Inferior parietal cortex (tissue), 1 donor: ENCODE measurements around the gene KCNRG.
"Not testable (repeated sequence)": the region's sequence is repeated elsewhere in the genome, so short reads cannot be mapped to it uniquely, and the experiment has no call there.

Source experiments
- DNase-seq: peaks from one replicate; pipeline ENCODE4 v3.0.0-alpha.2; 2016; ENCODE audit errors: extremely low spot score

Gene KCNRG

GRCh38 chr13:50012396-50013169, 2.7 kb upstream of the KCNRG start:
- no peak for DNase-seq

DNA sequence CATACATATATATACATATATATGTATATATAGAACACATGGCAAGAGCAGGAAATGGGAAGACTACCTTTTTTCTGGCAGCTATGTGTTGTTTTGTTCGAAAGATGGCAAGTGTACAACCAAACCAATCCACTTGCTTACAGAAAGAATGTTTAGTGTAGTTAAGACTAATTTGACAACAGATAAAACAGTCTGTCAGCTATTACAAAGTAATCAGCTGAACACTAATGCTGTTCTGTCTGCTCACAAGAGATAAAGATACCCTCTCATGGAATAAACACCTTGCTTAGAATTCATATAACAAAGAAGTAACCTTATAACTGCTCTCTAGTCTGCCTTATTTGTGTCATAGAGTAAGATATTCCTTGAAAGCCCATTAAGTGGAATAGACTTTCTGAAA, 858 bp upstream of the KCNRG start:
- DNase-seq, result no peak

GRCh38 chr13:50015750-50016149, 506 bp downstream of the KCNRG start:
- DNase-seq, result no peak

DNA sequence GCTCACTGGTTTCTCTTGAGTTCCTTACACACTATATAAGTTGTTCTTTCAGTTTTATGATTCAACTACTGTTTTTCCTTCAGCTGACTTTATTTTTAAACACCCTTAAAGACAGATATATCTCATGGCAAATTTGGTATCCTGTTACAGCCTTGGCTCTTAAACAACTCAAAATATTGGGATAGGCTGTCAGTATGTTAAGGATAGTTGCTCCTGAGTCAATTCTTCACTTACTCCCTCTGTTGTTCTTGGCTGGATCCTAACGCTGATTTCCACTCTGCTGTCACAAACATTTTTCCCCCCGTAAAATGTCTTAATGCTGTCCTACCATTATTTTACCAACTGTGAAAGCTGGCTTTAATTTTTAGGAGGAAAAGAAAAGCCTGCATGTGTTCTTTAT, 1.2 kb downstream of the KCNRG start:
- DNase-seq, result no peak

DNA sequence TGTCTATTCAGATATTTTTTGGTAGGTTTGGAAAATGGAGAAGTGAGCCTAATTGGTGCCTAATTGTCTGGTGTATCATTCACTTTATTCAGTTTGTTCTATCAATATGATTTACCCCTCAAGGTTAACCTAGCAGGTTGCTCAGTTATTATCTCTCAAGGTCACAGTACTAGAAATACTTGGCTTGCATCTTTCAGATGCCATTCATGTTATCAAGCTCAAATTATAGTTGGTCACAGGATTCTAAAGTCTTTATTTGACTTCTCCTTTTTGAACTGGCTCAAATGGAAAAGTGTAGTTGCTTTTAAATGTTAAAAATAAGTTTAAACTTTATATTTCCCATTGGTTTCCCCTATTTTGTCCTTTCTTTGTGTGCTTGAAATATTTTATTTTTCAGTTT, 2.6 kb downstream of the KCNRG start:
- DNase-seq, result no peak

GRCh38 chr13:50025436-50025835, 10.2 kb downstream of the KCNRG start:
- no peak for DNase-seq

DNA sequence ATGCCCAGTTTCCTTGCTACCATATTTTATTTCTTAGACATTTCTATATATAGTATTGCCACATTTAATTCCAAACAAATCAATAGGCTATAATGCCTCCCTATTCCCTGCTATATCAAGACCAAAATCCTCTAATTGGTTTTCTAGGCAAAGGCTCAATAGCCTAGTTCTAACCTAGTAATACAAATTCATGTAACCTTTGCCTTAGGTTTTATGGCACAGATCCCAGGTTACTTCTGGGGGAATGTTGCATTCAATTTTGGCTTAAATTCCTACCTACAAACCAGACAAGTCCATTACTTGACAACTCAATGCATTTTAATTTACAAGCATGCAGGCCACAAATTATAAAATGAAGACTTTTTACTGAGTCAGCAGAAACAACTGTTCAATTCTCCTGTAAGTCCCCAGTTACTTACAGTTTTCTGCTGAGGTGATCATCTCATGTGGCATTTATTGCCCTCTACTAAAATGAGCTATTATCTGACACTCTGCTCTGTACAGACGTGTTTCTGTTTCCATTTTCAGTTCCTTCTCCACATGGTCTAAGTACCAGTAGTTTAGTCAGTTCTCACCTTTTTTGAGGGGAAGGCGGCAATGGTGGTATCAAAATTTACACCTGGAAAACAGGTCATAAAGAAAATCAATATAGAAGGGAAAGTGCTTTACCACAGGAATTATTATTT, 11.7 kb downstream of the KCNRG start:
- no peak for DNase-seq

DNA sequence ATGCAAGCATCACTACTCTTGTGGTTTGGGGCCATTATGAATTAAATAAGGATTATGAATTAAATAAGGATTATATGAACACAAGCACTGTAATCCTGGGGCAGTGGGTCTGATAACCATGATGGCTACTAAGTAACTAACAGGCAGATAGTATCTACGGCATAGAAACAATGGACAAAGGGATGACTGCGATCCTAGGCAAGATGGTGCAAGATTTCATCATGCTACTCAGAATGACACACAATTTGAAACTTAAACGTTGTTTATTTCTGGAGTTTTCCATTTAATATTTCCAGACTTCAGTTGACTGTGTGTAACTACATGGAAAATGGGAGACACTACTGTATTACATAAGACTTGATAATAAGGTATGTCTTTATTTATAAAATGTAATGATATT, 15.1 kb downstream of the KCNRG start:
- DNase-seq, result no peak

GRCh38 chr13:50033725-50034124, 18.5 kb downstream of the KCNRG start:
- no peak for DNase-seq

- no peak for DNase-seq
Observed at GRCh38 chr13:50037788-50038187, 22.5 kb downstream of the KCNRG start.

- no peak for DNase-seq
Observed at GRCh38 chr13:50038266-50038665, 23.0 kb downstream of the KCNRG start.

- DNase-seq, result no peak
Observed at GRCh38 chr13:50052478-50052877, 37.2 kb downstream of the KCNRG start.

DNA sequence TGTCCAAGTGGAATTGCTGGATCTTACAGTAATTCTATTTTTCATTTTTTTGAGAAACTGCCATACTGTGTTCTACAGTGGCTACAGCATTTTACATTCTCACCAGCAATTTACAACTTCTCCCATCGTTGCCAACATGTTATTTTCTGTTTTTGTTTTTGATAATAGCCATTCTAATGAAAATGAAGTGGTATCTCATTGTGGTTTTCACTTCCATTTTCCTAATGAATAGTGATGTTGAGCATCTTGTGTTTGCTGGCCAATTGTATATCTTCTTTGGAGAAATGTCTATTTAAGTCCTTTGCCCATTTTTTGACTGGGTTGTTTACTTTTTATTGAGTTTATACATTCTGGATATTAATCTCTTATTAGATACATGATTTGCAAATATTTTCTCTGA, 38.6 kb downstream of the KCNRG start:
- no peak for DNase-seq

- DNase-seq, result no peak
Observed at GRCh38 chr13:50055454-50055853, 40.2 kb downstream of the KCNRG start.

- no peak for DNase-seq
Observed at GRCh38 chr13:50060718-50061117, 45.5 kb downstream of the KCNRG start.

DNA sequence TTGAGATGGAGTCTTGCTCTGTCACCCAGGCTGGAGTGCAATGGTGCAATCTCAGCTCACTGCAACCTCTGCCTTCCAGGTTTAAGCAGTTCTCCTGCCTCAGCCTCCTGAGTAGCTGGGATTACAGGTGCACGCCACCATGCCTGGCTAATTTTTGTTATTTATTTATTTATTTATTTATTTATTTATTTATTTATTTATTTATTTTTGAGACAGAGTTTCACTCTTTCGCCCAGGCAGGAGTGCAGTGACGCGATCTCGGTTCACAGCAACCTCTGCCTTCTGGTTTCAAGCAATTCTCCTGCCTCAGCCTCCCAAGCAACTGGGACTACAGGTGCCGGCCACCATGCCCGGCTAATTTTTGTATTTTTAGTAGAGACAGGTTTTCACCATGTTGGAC, 47.1 kb downstream of the KCNRG start:
- not testable (repeated sequence) for DNase-seq

DNA sequence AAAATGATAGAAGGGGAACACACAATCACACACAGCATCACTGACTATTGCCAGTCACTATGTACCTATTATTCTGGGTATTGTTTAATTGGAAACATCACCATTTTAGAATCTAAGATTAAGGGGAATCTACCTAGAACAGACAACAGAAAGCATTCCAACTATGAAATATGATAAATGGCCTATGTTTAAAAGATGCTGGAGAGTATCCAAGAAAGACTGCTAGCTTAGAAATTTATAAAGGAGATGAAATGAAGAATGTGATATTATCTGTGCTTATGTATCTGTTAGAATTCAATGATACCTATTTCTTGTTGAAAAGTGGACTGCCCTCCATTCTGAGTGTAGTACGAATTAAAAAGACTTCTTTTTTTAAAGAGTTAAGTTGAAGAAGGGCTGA, 50.5 kb downstream of the KCNRG start:
- DNase-seq, result no peak

DNA sequence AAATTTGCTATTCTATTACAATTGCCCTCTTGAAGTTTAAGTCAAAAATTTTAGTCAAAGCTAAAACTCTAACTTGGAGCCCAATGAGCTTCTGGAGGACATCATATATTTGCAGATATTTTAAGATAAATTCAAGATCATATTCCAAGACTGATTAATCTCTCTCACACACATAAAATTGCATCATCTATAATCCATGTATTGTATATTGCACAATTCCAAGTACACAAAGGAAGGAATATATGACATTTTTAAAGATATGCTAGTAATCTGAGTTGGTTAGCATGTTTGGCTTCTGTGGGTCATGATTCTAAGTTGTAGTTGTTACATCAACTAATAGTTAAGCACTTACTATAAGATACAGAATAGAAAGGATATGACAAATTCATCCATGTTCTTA, 53.3 kb downstream of the KCNRG start:
- no peak for DNase-seq

- DNase-seq, result no peak
Observed at GRCh38 chr13:50069261-50069660, 54.0 kb downstream of the KCNRG start.

DNA sequence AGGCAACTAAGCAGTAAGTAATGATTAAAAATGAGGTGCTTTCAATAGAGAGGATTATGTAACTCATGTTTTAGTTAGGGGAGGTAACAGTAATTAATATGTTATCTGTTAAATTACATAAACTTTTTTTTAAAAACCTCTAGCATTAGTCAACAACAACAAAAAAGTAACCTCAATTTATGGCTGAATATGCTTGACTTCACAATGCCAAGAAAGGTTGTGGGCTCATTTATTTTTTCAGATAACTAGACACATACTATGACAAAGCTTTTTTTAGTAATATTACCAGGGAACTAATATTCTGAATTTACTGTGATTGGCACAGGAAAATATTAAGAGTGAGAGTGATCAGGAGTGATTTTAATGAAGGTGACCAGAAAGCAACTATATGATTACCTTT, 54.9 kb downstream of the KCNRG start:
- no peak for DNase-seq
